HEK293T (cell line): ENCODE results near the gene MPHOSPH6.

Experiments used
- ARNT ChIP-seq: fragments of 450-650 bp; IDR thresholded peaks from 2 replicates; pipeline ENCODE4 v1.6.1; 2017; ENCODE audit warnings: mild to moderate bottlenecking
- BHLHE40 ChIP-seq: fragments of 450-650 bp; IDR thresholded peaks from 2 replicates; pipeline ENCODE4 v1.6.1; 2016; ENCODE audit warnings: mild to moderate bottlenecking, moderate library complexity, borderline replicate concordance
- ELF4 ChIP-seq: fragments of 450-650 bp; IDR thresholded peaks from 2 replicates; pipeline ENCODE4 v1.6.1; 2017; ENCODE audit warnings: antibody characterized with exemption
- FOXA1 ChIP-seq: fragments of 450-650 bp; IDR thresholded peaks from 2 replicates; pipeline ENCODE4 v1.6.1; 2016; ENCODE audit warnings: mild to moderate bottlenecking
- FOXM1 ChIP-seq: fragments of 450-650 bp; IDR thresholded peaks from 2 replicates; pipeline ENCODE4 v1.6.1; 2017; ENCODE audit warnings: mild to moderate bottlenecking, borderline replicate concordance
- L3MBTL2 ChIP-seq: fragments of 450-650 bp; conservative IDR thresholded peaks from 2 replicates; pipeline ENCODE4 v1.6.1; 2016; ENCODE audit warnings: mild to moderate bottlenecking
- LEF1 ChIP-seq: fragments of 450-650 bp; IDR thresholded peaks from 2 replicates; pipeline ENCODE4 v1.6.1; 2017; ENCODE audit warnings: mild to moderate bottlenecking, borderline replicate concordance
- NFRKB ChIP-seq: fragments of 450-650 bp; IDR thresholded peaks from 2 replicates; pipeline ENCODE4 v1.6.1; 2016; ENCODE audit warnings: mild to moderate bottlenecking, moderate library complexity
- PKNOX1 ChIP-seq: fragments of 450-650 bp; IDR thresholded peaks from 2 replicates; pipeline ENCODE4 v1.6.1; 2016
- SP1 ChIP-seq: fragments of 450-650 bp; IDR thresholded peaks from 2 replicates; pipeline ENCODE4 v1.6.1; 2017
- SUZ12 ChIP-seq: fragments of 450-650 bp; IDR thresholded peaks from 2 replicates; pipeline ENCODE4 v1.6.1; 2016; ENCODE audit warnings: mild to moderate bottlenecking
- TARDBP ChIP-seq: fragments of 450-650 bp; IDR thresholded peaks from 2 replicates; pipeline ENCODE4 v1.6.1; 2016
- ZNF384 ChIP-seq: fragments of 450-650 bp; IDR thresholded peaks from 2 replicates; pipeline ENCODE4 v1.6.1; 2016

GRCh38 chr16:82201351-82201750 is 31.3 kb upstream of the MPHOSPH6 start:
- no peak for TF ChIP-seq NFRKB
- TF ChIP-seq LEF1: no peak
- no peak for TF ChIP-seq ARNT
- no peak for TF ChIP-seq FOXM1
- TF ChIP-seq ZNF384: no peak
- TF ChIP-seq SP1: no peak
- TF ChIP-seq PKNOX1: no peak
- no peak for TF ChIP-seq SUZ12
- TF ChIP-seq TARDBP: no peak
- no peak for TF ChIP-seq BHLHE40
- no peak for TF ChIP-seq FOXA1
- no peak for TF ChIP-seq L3MBTL2
- no peak for TF ChIP-seq ELF4
